ENCODE measurements around the gene RTKN2. TPM values are rescaled to one million over a fixed set of nuclear protein-coding genes. Genes with fewer than 3 reads are reported as not detected.

The RTKN2 gene
- total and polyA plus RNA-seq, 10 of the 15 experiments (the other 5 are each of a cell fraction or from before 2014, with no cell fraction given) = 0.10 TPM; not detected in 9

GRCh38 chr10:62180677-62181076 lies 88.0 kb downstream of the RTKN2 start (continued):
- no peak for TF ChIP-seq SIX5 (IDR thresholded peaks at IDR 0.05; ENCODE audit: low read depth, low read length, severe bottlenecking)

GRCh38 chr10:62178568-62178967 lies 90.1 kb downstream of the RTKN2 start:
- Histone ChIP-seq H2AFZ (ENCODE audit: control insufficient read depth, low read depth, low read length) (no peak overlapping the region), H3K79me2 (ENCODE audit: control insufficient read depth, insufficient read depth, low read length) (no peaks in the 10 kb centered on the region), H3K4me3 (no peak overlapping the region), H4K20me1 (ENCODE audit: control insufficient read depth, insufficient read depth) (no peaks in the 10 kb centered on the region), H3K27me3 (replicated peaks in 1 of 2; ENCODE audit: control insufficient read depth in 2 of 2, insufficient read depth in 2 of 2, low read length in 1 of 2) (no peaks in the 10 kb centered on the region), H3K4me2 (ENCODE audit: control insufficient read depth, insufficient read depth) (no peak overlapping the region), H3K27ac (ENCODE audit: control insufficient read depth, insufficient read depth) (no peak overlapping the region), H3K9ac (ENCODE audit: control insufficient read depth, insufficient read depth, low read length) (no peak overlapping the region), H3K9me3 (replicated peaks; ENCODE audit: control insufficient read depth, insufficient read depth, low read length) (no peaks in the 10 kb centered on the region), H3K36me3 (ENCODE audit: control insufficient read depth in 2 of 2, insufficient read depth in 2 of 2, low read length in 1 of 2) (no peaks in the 10 kb centered on the region), H3K4me1 (ENCODE audit: control insufficient read depth, insufficient read depth, low read length) (no peaks in the 10 kb centered on the region)
- no peak for ATAC-seq
- SMC1A ChIA-PET (ENCODE audit: uncharacterized antibody, unreplicated experiment) = interaction anchor here (2.0 kb wide), 1 partner anchor 16 kb away, joined by 5 read pairs; no protein-coding TSS in a partner anchor
- in situ Hi-C loops (cut with MboI) (no loop called here), intact Hi-C loops (cut with micrococcal nuclease; ENCODE audit: unreplicated experiment) (no loop called here)
- TF ChIP-seq ELK1 (IDR thresholded peaks at IDR 0.05; ENCODE audit: low read depth, low read length) (no peak), SIX5 (IDR thresholded peaks at IDR 0.05; ENCODE audit: low read depth, low read length, severe bottlenecking) (no peak), RAD21 (IDR thresholded peaks at IDR 0.05; ENCODE audit: insufficient read depth, low read depth, low read length) (no peak), HDAC2 (IDR thresholded peaks at IDR 0.05) (no peak), IKZF1 (conservative IDR thresholded peaks at IDR 0.05) (no peak), E4F1 (IDR thresholded peaks at IDR 0.05; ENCODE audit: borderline replicate concordance, partially characterized antibody) (no peak), IRF4 (IDR thresholded peaks at IDR 0.05; ENCODE audit: low read depth, low read length) (no peak), RUNX3 (IDR thresholded peaks at IDR 0.05; ENCODE audit: low read length) (no peak), NKRF (conservative IDR thresholded peaks at IDR 0.05) (no peak)
- no peak for DNase-seq (ENCODE audit: low read depth, low spot score)
- POLR2A ChIA-PET = no interaction called here
- RAD21 ChIA-PET (ENCODE audit: unreplicated experiment) = no interaction called here
- 65% methylated on average over 2 of the region's 2 CpGs for WGBS (ENCODE audit: insufficient coverage, insufficient replicate concordance, low lambda C conversion rate, missing lambda C conversion rate)
- CTCF ChIA-PET = no interaction called here
- no TSS peak for BruUV-seq (replicated peaks)
- FAIRE-seq = no peak
